ENCODE data around the gene PARVB. TPM values are rescaled to one million over a fixed set of nuclear protein-coding genes. Genes with fewer than 3 reads are reported as not detected.

Gene PARVB
- total and polyA plus RNA-seq, 10 of the 15 experiments (the other 5 are each of a cell fraction or from before 2014, with no cell fraction given): 5.2 to 264 (median 76.0) TPM

GRCh38 chr22:44133901-44134571 lies 109.9 kb downstream of the PARVB start:
- no peaks in the 10 kb centered on the region for H3K4me1 ChIP-seq (ENCODE audit: control insufficient read depth, insufficient read depth, low read length)
- H3K4me3 ChIP-seq: no peak overlapping the region
- no peak overlapping the region for H3K27ac ChIP-seq (ENCODE audit: control insufficient read depth, insufficient read depth)
- H2AFZ ChIP-seq (ENCODE audit: control insufficient read depth, low read depth, low read length): no peak overlapping the region
- TF ChIP-seq PAX8 (IDR thresholded peaks at IDR 0.05) (no peak), RELB (IDR thresholded peaks at IDR 0.05; ENCODE audit: low read depth) (no peak), ZBTB4 (CRISPR knock-in tag; IDR thresholded peaks at IDR 0.05) (no peak)
- peaks cover 18% of the 10 kb centered on the region; the same call in 1 of the 3 replicates for H3K9me3 ChIP-seq (replicated peaks; ENCODE audit: control insufficient read depth, insufficient read depth, low read length)
- ChIA-PET CTCF (no interaction called here), POLR2A (no interaction called here), SMC1A (ENCODE audit: uncharacterized antibody, unreplicated experiment) (no interaction called here), RAD21 (ENCODE audit: unreplicated experiment) (no interaction called here)
- no peaks in the 10 kb centered on the region for H4K20me1 ChIP-seq (ENCODE audit: control insufficient read depth, insufficient read depth)
- WGBS (ENCODE audit: insufficient coverage, insufficient replicate concordance, low lambda C conversion rate, missing lambda C conversion rate): 81% methylated on average over 21 of the region's 21 CpGs
- no peak for FAIRE-seq
- no peak for ATAC-seq
- no peaks in the 10 kb centered on the region for H3K79me2 ChIP-seq (ENCODE audit: control insufficient read depth, insufficient read depth, low read length)
- in situ Hi-C loops (cut with MboI) (no loop called here), intact Hi-C loops (cut with micrococcal nuclease; ENCODE audit: unreplicated experiment) (no loop called here)
- no peaks in the 10 kb centered on the region for H3K27me3 ChIP-seq (replicated peaks in 1 of 2; ENCODE audit: control insufficient read depth in 2 of 2, insufficient read depth in 2 of 2, low read length in 1 of 2)
- no peak overlapping the region for H3K9ac ChIP-seq (ENCODE audit: control insufficient read depth, insufficient read depth, low read length)
- DNase-seq (ENCODE audit: low read depth, low spot score): no peak
- H3K36me3 ChIP-seq (ENCODE audit: control insufficient read depth in 2 of 2, insufficient read depth in 2 of 2, low read length in 1 of 2): peaks cover 42 to 66% of the 10 kb centered on the region in 2 experiments
- no TSS peak for BruUV-seq (replicated peaks)
- no peak overlapping the region for H3K4me2 ChIP-seq (ENCODE audit: control insufficient read depth, insufficient read depth)

Measured in GM12878 (cell line).